Fibroblast of the aortic adventitia (primary cell): Measurements from ENCODE around the gene ARHGAP21. TPM values are rescaled to one million over a fixed set of nuclear protein-coding genes. Genes with fewer than 3 reads are reported as not detected.
A peak's percentile ranks its signal among the peaks of the same experiment; 100 is the strongest.

ENCODE experiments used
- DNase-seq: peaks from one replicate; pipeline ENCODE4 v3.0.0-alpha.2; 2010; ENCODE audit warnings: low read depth
- H3K4me3 ChIP-seq: 2 replicates; pipeline ENCODE4 v1.5.1; 2011; ENCODE audit warnings: low read depth, mild to moderate bottlenecking, control low read depth, low read length, moderate library complexity
- total RNA-seq: library from RNA; depleted of rRNA; stranded (reverse); fragments of >200 nt; gene quantifications from 2 replicates; pipeline ENCODE4 v1.2.3, GENCODE V29; 2012; ENCODE audit warnings: low replicate concordance
- TF ChIP-seq, protein P1 (sequence below): IDR thresholded peaks from 2 replicates; pipeline ENCODE4 v1.5.1; 2011; ENCODE audit warnings: mild to moderate bottlenecking, low read length, control low read depth, inconsistent platforms; ENCODE audit not compliant: insufficient read depth

Gene ARHGAP21
- total RNA-seq, 1 donor: 252 TPM

DNA sequence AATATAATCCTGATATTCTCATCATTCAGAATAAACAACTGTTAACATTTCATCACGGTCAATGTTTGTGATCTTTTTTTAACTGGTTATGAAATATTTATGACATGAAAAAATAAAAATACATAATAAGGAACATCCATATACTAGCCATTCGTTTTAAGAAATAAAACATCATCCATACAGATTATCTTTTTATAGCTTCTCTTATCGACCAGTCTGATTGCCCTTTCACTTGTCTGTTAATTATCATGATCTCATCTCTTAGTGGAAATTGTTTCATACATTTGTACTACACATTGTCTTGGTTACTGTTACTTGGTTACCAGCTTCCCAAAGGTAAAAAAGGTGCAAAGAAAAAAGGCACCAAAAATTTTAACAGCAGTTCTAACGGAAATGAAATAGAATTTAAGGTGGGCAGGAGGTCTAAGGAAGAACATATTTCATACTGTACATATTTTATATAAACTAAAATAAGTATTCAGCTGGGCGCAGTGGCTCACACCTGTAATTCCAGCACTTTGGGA, 8.4 kb downstream of the ARHGAP21 start:
- TF ChIP-seq, protein P1, sequence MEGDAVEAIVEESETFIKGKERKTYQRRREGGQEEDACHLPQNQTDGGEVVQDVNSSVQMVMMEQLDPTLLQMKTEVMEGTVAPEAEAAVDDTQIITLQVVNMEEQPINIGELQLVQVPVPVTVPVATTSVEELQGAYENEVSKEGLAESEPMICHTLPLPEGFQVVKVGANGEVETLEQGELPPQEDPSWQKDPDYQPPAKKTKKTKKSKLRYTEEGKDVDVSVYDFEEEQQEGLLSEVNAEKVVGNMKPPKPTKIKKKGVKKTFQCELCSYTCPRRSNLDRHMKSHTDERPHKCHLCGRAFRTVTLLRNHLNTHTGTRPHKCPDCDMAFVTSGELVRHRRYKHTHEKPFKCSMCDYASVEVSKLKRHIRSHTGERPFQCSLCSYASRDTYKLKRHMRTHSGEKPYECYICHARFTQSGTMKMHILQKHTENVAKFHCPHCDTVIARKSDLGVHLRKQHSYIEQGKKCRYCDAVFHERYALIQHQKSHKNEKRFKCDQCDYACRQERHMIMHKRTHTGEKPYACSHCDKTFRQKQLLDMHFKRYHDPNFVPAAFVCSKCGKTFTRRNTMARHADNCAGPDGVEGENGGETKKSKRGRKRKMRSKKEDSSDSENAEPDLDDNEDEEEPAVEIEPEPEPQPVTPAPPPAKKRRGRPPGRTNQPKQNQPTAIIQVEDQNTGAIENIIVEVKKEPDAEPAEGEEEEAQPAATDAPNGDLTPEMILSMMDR: no peak
- H3K4me3 ChIP-seq: no peak overlapping the region
- no peak for DNase-seq

DNA sequence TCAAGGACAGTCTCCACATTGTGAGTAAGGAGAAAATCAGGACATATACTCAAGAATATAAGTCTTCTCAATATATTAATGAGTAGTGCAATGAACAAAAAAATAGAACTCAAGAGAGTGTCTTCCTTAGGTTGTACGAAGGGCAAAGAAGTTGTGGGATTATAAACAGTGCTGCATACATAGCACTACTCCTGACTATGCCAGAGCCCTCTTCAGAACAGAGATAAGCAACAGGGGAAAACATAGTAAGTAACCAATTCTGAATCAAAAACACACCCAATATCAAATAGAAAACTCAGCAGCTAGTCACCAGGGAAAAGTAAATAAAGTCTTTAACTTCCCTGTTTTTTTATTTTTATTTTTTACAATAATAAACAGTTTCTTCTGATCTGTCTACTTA, 10.6 kb downstream of the ARHGAP21 start:
- TF ChIP-seq, protein P1: no peak
- no peak for DNase-seq
- no peak overlapping the region for H3K4me3 ChIP-seq

DNA sequence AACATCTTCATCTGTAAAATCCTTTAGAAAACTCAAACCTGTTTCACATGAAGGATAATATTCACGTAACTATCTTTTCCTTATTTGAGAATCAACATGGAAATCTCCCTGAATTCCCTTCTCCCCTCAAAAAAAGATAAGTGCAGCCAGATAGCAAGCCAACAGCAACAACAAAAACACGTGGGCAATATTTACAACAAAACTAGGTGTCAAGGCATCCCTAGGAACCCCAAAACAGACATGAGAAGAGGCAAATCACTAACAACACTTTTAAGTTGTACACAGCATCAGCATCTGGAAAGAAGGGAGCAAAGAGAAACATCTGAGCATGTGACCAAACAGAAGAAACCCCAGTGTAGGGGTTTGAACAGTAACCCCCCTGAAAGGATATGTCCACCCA, 12.2 kb downstream of the ARHGAP21 start:
- TF ChIP-seq, protein P1: no peak
- DNase-seq: no peak
- no peak overlapping the region for H3K4me3 ChIP-seq

DNA sequence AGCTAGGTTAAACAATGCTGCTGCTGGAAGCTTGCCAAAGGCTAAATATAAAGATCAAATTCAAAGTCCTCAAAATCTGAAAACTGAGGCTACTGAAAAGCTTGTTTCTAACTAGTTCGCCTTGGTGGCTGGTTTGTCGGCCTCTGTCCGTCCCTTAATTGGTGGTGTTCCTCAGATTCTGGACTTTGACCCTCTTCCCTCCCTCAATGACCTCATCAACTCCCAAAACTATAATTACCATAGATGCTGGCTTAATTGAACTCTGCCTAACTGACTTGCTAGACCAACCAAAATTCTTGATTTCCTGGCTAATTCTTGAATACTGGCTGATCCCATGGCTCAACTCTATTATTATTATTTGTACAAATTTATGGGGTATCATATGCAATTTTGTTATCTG, 15.6 kb downstream of the ARHGAP21 start:
- TF ChIP-seq, protein P1: no peak
- DNase-seq: no peak
- no peak overlapping the region for H3K4me3 ChIP-seq

DNA sequence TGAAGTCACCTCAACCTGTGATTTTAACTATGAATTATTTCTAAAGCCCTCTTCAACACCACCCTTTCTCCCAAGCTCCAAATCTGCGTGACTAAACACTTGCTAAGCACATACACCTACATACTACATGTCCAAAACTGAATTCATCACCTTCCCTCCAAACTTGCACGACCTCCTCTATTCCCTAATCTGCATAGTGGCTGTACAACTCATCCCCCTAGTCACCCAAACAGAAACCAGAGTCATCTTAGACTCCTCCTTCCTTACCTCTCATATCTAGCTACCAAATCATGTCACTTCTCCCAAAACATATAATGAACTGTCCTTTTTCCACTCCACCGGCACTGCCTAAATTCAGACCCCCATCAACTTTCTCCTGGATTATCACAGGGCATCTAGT, 16.2 kb downstream of the ARHGAP21 start:
- no peak overlapping the region for H3K4me3 ChIP-seq
- DNase-seq: no peak
- TF ChIP-seq, protein P1: no peak

DNA sequence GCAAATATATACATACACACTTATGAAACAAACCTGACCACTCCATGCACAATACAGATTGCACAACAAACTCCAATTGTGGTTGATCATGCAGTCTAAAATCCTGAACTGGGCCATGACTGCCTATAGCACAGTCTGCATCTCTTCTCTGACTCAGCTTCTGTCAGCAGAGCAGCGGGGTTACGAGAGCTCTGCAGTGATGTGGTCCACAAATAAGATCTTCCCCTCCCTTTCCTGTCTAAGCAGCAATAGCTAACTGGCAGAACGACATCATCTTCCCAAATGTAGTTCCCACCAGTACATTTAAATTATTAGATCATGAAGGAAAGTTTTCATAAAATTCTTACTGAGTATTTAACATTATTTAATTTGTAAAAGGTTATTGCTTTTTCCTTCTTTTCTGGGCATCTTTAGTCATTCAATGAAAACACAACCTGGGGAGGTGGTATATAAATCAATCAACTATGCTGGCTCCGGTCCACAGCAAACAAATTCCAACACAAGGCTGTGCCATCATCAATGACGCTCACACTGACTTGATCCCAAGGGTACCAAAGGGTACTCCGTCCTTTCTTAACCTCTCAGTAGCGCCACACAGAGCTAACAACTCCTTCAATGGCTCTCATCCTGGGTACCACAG, 17.1 kb downstream of the ARHGAP21 start:
- TF ChIP-seq, protein P1: no peak
- no peak overlapping the region for H3K4me3 ChIP-seq
- DNase-seq: peak; percentile 94

DNA sequence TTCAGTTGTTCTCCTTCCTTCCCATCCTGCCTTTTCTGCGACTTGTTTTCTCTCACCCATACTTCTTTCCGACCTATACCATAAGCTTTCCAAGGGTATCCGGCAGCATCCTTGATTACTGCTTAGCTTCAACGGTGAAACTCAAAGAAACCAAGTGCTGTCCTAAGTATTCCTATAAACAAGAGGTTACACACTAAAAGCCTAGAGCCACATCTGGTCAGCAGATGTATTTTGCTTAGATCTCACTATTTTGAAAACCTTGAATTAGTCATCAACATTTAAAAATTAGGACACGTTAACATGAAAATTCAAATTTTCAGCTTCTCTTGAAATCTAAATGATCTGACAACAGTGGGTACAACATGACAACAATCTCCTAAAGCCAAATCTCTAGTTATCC, 20.0 kb downstream of the ARHGAP21 start:
- DNase-seq: peak; percentile 80
- H3K4me3 ChIP-seq: no peak overlapping the region
- TF ChIP-seq, protein P1: no peak
